Measurements from ENCODE around the gene KLHL10. TPM values are rescaled to one million over a fixed set of nuclear protein-coding genes. Genes with fewer than 3 reads are reported as not detected.
"Not testable (repeated sequence)": the region's sequence is repeated elsewhere in the genome, so short reads cannot be mapped to it uniquely, and the experiment has no call there.

The KLHL10 gene
- total RNA-seq, 2 experiments from 2014 or later: not detected

- DNase-seq: no peak
- Mint-ChIP-seq H3K27ac (no peak overlapping the region), H3K9me3 (no peaks in the 10 kb centered on the region), H3K36me3 (ENCODE audit: low read depth) (peaks cover 58% of the 10 kb centered on the region), H3K4me3 (no peak overlapping the region), H3K4me1 (peaks cover 26% of the 10 kb centered on the region), H3K27me3 (no peaks in the 10 kb centered on the region)
- CTCF ChIA-PET: interaction anchor here (0.6 to 1.2 kb wide), 3 partner anchors 9 to 150 kb away, joined by 3 read pairs; no protein-coding TSS in a partner anchor
- POLR2A ChIA-PET: no interaction called here
Observed at GRCh38 chr17:41870627-41871026, 33.0 kb downstream of the KLHL10 start.

GRCh38 chr17:41871789-41872188 is 34.2 kb downstream of the KLHL10 start:
- DNase-seq: no peak
- ChIA-PET CTCF (interaction anchor here (1.2 kb wide), 1 partner anchor 22 kb away, joined by 3 read pairs; no protein-coding TSS in a partner anchor), POLR2A (no interaction called here)
- Mint-ChIP-seq H3K9me3 (no peaks in the 10 kb centered on the region), H3K4me3 (no peak overlapping the region), H3K36me3 (ENCODE audit: low read depth) (peaks cover 61% of the 10 kb centered on the region), H3K27me3 (no peaks in the 10 kb centered on the region), H3K4me1 (peaks cover 25% of the 10 kb centered on the region), H3K27ac (no peak overlapping the region)

GRCh38 chr17:41873559-41874292 is 36.1 kb downstream of the KLHL10 start:
- no peaks in the 10 kb centered on the region for H3K27me3 Mint-ChIP-seq
- ChIA-PET POLR2A (no interaction called here), CTCF (interaction anchor here (1.2 kb wide), 1 partner anchor 11 kb away, joined by 3 read pairs; no protein-coding TSS in a partner anchor)
- H3K9me3 Mint-ChIP-seq: no peaks in the 10 kb centered on the region
- no peak overlapping the region for H3K4me3 Mint-ChIP-seq
- H3K4me1 Mint-ChIP-seq: peaks cover 13% of the 10 kb centered on the region
- H3K27ac Mint-ChIP-seq: no peak overlapping the region
- H3K36me3 Mint-ChIP-seq (ENCODE audit: low read depth): peaks cover 64% of the 10 kb centered on the region
- no peak for DNase-seq

- DNase-seq, H3K27ac Mint-ChIP-seq, POLR2A ChIA-PET, H3K4me1 Mint-ChIP-seq, H3K4me3 Mint-ChIP-seq, H3K9me3 Mint-ChIP-seq, H3K27me3 Mint-ChIP-seq: not testable (repeated sequence)
- H3K36me3 Mint-ChIP-seq (ENCODE audit: low read depth): peaks cover 65% of the 10 kb centered on the region
- CTCF ChIA-PET: interaction anchor here (0.7 to 1.2 kb wide), 2 partner anchors 12 to 113 kb away, joined by 3 read pairs; no protein-coding TSS in a partner anchor
Observed at GRCh38 chr17:41874293-41874670, 36.7 kb downstream of the KLHL10 start.

GRCh38 chr17:41880130-41880529 is 42.5 kb downstream of the KLHL10 start:
- Mint-ChIP-seq H3K27ac (no peak overlapping the region), H3K4me1 (peaks cover 3% of the 10 kb centered on the region), H3K4me3 (no peak overlapping the region), H3K27me3 (no peaks in the 10 kb centered on the region), H3K9me3 (no peaks in the 10 kb centered on the region), H3K36me3 (ENCODE audit: low read depth) (peaks cover 49% of the 10 kb centered on the region)
- CTCF ChIA-PET: no interaction called here
- POLR2A ChIA-PET: interaction anchor here (0.6 kb wide), 1 partner anchor 50 kb away, joined by 3 read pairs; no protein-coding TSS in a partner anchor
- DNase-seq: no peak

GRCh38 chr17:41882756-41883155 is 45.1 kb downstream of the KLHL10 start:
- no peak for DNase-seq
- ChIA-PET CTCF (interaction anchor here (1.0 to 1.3 kb wide), 3 partner anchors 11 to 56 kb away, joined by 3 to 4 read pairs (median 3); no protein-coding TSS in a partner anchor), POLR2A (no interaction called here)
- Mint-ChIP-seq H3K27me3 (no peaks in the 10 kb centered on the region), H3K4me1 (peaks cover 3% of the 10 kb centered on the region), H3K9me3 (no peaks in the 10 kb centered on the region), H3K36me3 (ENCODE audit: low read depth) (peaks cover 48% of the 10 kb centered on the region), H3K27ac (peak overlapping the region; percentile 77), H3K4me3 (no peak overlapping the region)

GRCh38 chr17:41885733-41886132 is 48.1 kb downstream of the KLHL10 start:
- ChIA-PET POLR2A (no interaction called here), CTCF (no interaction called here)
- Mint-ChIP-seq H3K27me3 (no peaks in the 10 kb centered on the region), H3K4me3 (no peak overlapping the region), H3K4me1 (peaks cover 3% of the 10 kb centered on the region), H3K9me3 (no peaks in the 10 kb centered on the region), H3K36me3 (ENCODE audit: low read depth) (peaks cover 36% of the 10 kb centered on the region), H3K27ac (no peak overlapping the region)
- no peak for DNase-seq

- Mint-ChIP-seq H3K9me3 (no peaks in the 10 kb centered on the region), H3K4me1 (no peaks in the 10 kb centered on the region), H3K4me3 (no peak overlapping the region), H3K27me3 (no peaks in the 10 kb centered on the region), H3K27ac (no peak overlapping the region), H3K36me3 (ENCODE audit: low read depth) (peaks cover 44% of the 10 kb centered on the region)
- POLR2A ChIA-PET: interaction anchor here (0.6 kb wide), 1 partner anchor 1436 kb away, joined by 3 read pairs; no protein-coding TSS in a partner anchor
- CTCF ChIA-PET: no interaction called here
- no peak for DNase-seq
Observed at GRCh38 chr17:41888332-41888965, 50.8 kb downstream of the KLHL10 start.

- H3K36me3 Mint-ChIP-seq (ENCODE audit: low read depth): peaks cover 45% of the 10 kb centered on the region
Observed at GRCh38 chr17:41891135-41892020, 53.8 kb downstream of the KLHL10 start.

GRCh38 chr17:41892021-41892376 is 54.4 kb downstream of the KLHL10 start:
- Mint-ChIP-seq H3K4me1 (no peaks in the 10 kb centered on the region), H3K27ac (no peak overlapping the region), H3K4me3 (no peak overlapping the region), H3K9me3 (no peaks in the 10 kb centered on the region), H3K36me3 (ENCODE audit: low read depth) (peaks cover 51% of the 10 kb centered on the region), H3K27me3 (no peaks in the 10 kb centered on the region)
- no peak for DNase-seq
- POLR2A ChIA-PET: no interaction called here
- CTCF ChIA-PET: interaction anchor here (0.6 to 1.0 kb wide), 2 partner anchors 90 to 221 kb away, joined by 3 to 5 read pairs; partner anchors contain the start of gene DHX58

More at GRCh38 chr17:41891135-41892020, 53.8 kb downstream of the KLHL10 start:
- H3K4me3 Mint-ChIP-seq: no peak overlapping the region
- ChIA-PET CTCF (interaction anchor here (0.7 kb wide), 1 partner anchor 137 kb away, joined by 3 read pairs; no protein-coding TSS in a partner anchor), POLR2A (no interaction called here)
- no peak overlapping the region for H3K27ac Mint-ChIP-seq
- no peaks in the 10 kb centered on the region for H3K4me1 Mint-ChIP-seq
- no peaks in the 10 kb centered on the region for H3K9me3 Mint-ChIP-seq
- DNase-seq: no peak
- no peaks in the 10 kb centered on the region for H3K27me3 Mint-ChIP-seq

- DNase-seq: no peak
- Mint-ChIP-seq H3K9me3 (no peaks in the 10 kb centered on the region), H3K27ac (no peak overlapping the region), H3K36me3 (ENCODE audit: low read depth) (peaks cover 48% of the 10 kb centered on the region), H3K4me3 (no peak overlapping the region), H3K4me1 (no peaks in the 10 kb centered on the region), H3K27me3 (no peaks in the 10 kb centered on the region)
- ChIA-PET POLR2A (no interaction called here), CTCF (interaction anchor here (0.7 to 1.3 kb wide), 6 partner anchors 9 to 156 kb away, joined by 3 read pairs; partner anchors contain the start of gene ACLY)
Observed at GRCh38 chr17:41893384-41893783, 55.8 kb downstream of the KLHL10 start.

GRCh38 chr17:41894791-41895331 is 57.2 kb downstream of the KLHL10 start:
- CTCF ChIA-PET: interaction anchor here (0.5 to 1.3 kb wide), 2 partner anchors 12 to 94 kb away, joined by 3 read pairs; no protein-coding TSS in a partner anchor
- POLR2A ChIA-PET: no interaction called here
- no peaks in the 10 kb centered on the region for H3K4me1 Mint-ChIP-seq

More at GRCh38 chr17:41894791-41895331, 57.2 kb downstream of the KLHL10 start:
- H3K36me3 Mint-ChIP-seq (ENCODE audit: low read depth): peaks cover 55% of the 10 kb centered on the region
- no peak overlapping the region for H3K27ac Mint-ChIP-seq
- no peak for DNase-seq
- H3K9me3 Mint-ChIP-seq: no peaks in the 10 kb centered on the region
- no peaks in the 10 kb centered on the region for H3K27me3 Mint-ChIP-seq
- no peak overlapping the region for H3K4me3 Mint-ChIP-seq

Measured in activated CD4-positive, alpha-beta T cell treated with anti-CD3 and anti-CD28 coated beads, Interleukin-2, amount 10 ng/mL, durations not matched to agents 7 days and 5 days (primary cell).